ENCODE results near the gene KCNMA1.

- no peak for TF ChIP-seq CTCF (IDR thresholded peaks at IDR 0.05)
- TF ChIP-seq POLR2A (IDR thresholded peaks at IDR 0.05): no peak
These were observed 603.4 kb downstream of the KCNMA1 start for GRCh38 chr10:77034240-77034639.
